Nephron (organoid): ENCODE measurements around the gene ZMYND15.

Experiments used
- H3K27ac Mint-ChIP-seq, 3 experiments: 2 replicates each; pipeline ENCODE4 v1.8.0; 2020; ENCODE audit warnings: mixed read lengths in 3 of 3, mild to moderate bottlenecking in 2 of 3, moderate library complexity in 1 of 3
- H3K27me3 Mint-ChIP-seq: 2 replicates; pipeline ENCODE4 v1.8.0; 2021; ENCODE audit warnings: low read depth, mild to moderate bottlenecking, moderate library complexity, mixed read lengths
- H3K36me3 Mint-ChIP-seq: 2 replicates; pipeline ENCODE4 v1.8.0; 2020; ENCODE audit warnings: low read depth, mixed read lengths
- H3K4me1 Mint-ChIP-seq: 2 replicates; pipeline ENCODE4 v1.8.0; 2020; ENCODE audit warnings: mixed read lengths
- H3K4me3 Mint-ChIP-seq, 3 experiments: 2 replicates each; pipeline ENCODE4 v1.8.0; 2020; ENCODE audit warnings: mild to moderate bottlenecking in 3 of 3, mixed read lengths in 3 of 3, moderate library complexity in 2 of 3
- H3K9me3 Mint-ChIP-seq: 2 replicates; pipeline ENCODE4 v1.8.0; 2020; ENCODE audit warnings: mixed read lengths
- CTCF ChIP-seq, 3 experiments: fragments of 200-600 bp; sonication (generic); IDR thresholded peaks; one replicate each; pipeline ENCODE4 v1.5.0; 2021; ENCODE audit warnings: antibody characterized with exemption in 3 of 3; ENCODE audit not compliant: unreplicated experiment in 3 of 3

Gene ZMYND15

DNA sequence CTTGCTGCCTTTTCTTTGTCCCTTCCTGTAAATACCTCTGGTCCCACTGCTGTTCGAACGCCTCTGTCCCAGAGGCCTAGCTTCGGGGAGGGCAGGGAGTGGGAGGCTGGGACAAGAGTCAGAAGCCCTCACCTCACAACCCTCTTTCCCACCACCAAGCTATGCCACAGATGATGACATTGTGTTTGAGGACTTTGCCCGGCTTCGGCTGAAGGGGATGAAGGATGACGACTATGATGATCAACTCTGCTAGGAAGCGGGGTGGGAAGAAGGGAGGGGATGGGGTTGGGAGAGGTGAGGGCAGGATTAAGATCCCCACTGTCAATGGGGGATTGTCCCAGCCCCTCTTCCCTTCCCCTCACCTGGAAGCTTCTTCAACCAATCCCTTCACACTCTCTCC, 18.8 kb upstream of the ZMYND15 start:
- H3K36me3 Mint-ChIP-seq: peaks cover 16% of the 10 kb centered on the region
- no peak for TF ChIP-seq CTCF (IDR thresholded peaks at IDR 0.05; ENCODE audit: unreplicated experiment in 3 of 3)
- H3K4me1 Mint-ChIP-seq: peaks cover 11% of the 10 kb centered on the region
- H3K27ac Mint-ChIP-seq: peak overlapping the region in 1 of 3 experiments; percentile 74
- no peaks in the 10 kb centered on the region for H3K9me3 Mint-ChIP-seq
- H3K27me3 Mint-ChIP-seq: peaks cover 2% of the 10 kb centered on the region
- H3K4me3 Mint-ChIP-seq: no peak overlapping the region

DNA sequence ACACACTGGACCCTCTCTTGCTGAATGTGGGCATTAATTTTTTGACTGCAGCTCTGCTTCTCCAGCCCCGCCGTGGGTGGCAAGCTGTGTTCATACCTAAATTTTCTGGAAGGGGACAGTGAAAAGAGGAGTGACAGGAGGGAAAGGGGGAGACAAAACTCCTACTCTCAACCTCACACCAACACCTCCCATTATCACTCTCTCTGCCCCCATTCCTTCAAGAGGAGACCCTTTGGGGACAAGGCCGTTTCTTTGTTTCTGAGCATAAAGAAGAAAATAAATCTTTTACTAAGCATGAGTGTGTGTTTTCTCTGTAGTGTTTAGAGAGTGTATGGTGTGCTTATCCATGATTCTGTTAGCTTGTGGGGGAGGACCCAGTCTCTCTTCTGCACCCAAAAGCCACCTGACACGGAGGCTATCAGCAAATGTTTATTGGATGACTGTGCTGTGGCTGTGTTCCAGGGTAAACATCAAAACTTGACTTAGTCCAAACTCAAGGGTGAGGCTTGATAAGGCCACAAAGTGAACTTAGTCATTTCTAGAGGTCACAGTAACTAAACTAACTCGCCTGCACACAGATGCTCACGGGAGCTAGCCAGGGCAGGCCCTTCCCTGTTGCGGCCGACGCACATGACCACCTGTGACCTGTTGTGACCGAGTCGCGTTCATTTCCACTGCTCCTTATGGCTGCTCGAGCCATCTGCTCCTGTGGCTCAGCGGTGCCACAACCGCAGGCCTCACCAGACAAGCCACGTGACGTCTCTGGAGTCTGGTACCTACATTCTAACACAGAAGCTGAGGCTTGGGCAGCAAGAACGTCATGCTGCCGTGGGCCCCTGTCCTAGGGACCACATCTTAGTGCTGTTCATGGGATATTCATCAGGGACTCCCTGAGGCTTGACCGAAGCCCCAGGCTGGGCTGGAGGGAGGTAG, 18.2 kb upstream of the ZMYND15 start:
- TF ChIP-seq CTCF (IDR thresholded peaks at IDR 0.05; ENCODE audit: unreplicated experiment in 3 of 3): no peak
- peaks cover 16% of the 10 kb centered on the region for H3K36me3 Mint-ChIP-seq
- H3K27ac Mint-ChIP-seq: peak overlapping the region in 2 of 3 experiments; percentile 47 to 74
- H3K4me3 Mint-ChIP-seq: no peak overlapping the region
- peaks cover 11% of the 10 kb centered on the region for H3K4me1 Mint-ChIP-seq
- no peaks in the 10 kb centered on the region for H3K9me3 Mint-ChIP-seq
- H3K27me3 Mint-ChIP-seq: peaks cover 8% of the 10 kb centered on the region

GRCh38 chr17:4722678-4723240, 16.9 kb upstream of the ZMYND15 start:
- peaks cover 11% of the 10 kb centered on the region for H3K4me1 Mint-ChIP-seq
- no peak overlapping the region for H3K27ac Mint-ChIP-seq
- H3K27me3 Mint-ChIP-seq: peaks cover 8% of the 10 kb centered on the region
- TF ChIP-seq CTCF (IDR thresholded peaks at IDR 0.05; ENCODE audit: unreplicated experiment in 3 of 3): no peak
- H3K36me3 Mint-ChIP-seq: peaks cover 16% of the 10 kb centered on the region
- no peaks in the 10 kb centered on the region for H3K9me3 Mint-ChIP-seq
- no peak overlapping the region for H3K4me3 Mint-ChIP-seq

- no peak overlapping the region for H3K27ac Mint-ChIP-seq
- peaks cover 8% of the 10 kb centered on the region for H3K36me3 Mint-ChIP-seq
- H3K9me3 Mint-ChIP-seq: no peaks in the 10 kb centered on the region
- no peak for TF ChIP-seq CTCF (IDR thresholded peaks at IDR 0.05; ENCODE audit: unreplicated experiment in 3 of 3)
- peaks cover 11% of the 10 kb centered on the region for H3K4me1 Mint-ChIP-seq
- no peak overlapping the region for H3K4me3 Mint-ChIP-seq
- H3K27me3 Mint-ChIP-seq: peaks cover 8% of the 10 kb centered on the region
These were observed 15.0 kb upstream of the ZMYND15 start for GRCh38 chr17:4724650-4725049.

GRCh38 chr17:4725646-4726310, 13.9 kb upstream of the ZMYND15 start:
- H3K27ac Mint-ChIP-seq: no peak overlapping the region
- peaks cover 3% of the 10 kb centered on the region for H3K36me3 Mint-ChIP-seq
- H3K9me3 Mint-ChIP-seq: no peaks in the 10 kb centered on the region
- no peak for TF ChIP-seq CTCF (IDR thresholded peaks at IDR 0.05; ENCODE audit: unreplicated experiment in 3 of 3)
- peaks cover 15% of the 10 kb centered on the region for H3K4me1 Mint-ChIP-seq
- no peak overlapping the region for H3K4me3 Mint-ChIP-seq
- peaks cover 8% of the 10 kb centered on the region for H3K27me3 Mint-ChIP-seq
